ENCODE measurements around the gene LCLAT1.
"Not testable (repeated sequence)": the region's sequence is repeated elsewhere in the genome, so short reads cannot be mapped to it uniquely, and the experiment has no call there.

The LCLAT1 gene

DNA sequence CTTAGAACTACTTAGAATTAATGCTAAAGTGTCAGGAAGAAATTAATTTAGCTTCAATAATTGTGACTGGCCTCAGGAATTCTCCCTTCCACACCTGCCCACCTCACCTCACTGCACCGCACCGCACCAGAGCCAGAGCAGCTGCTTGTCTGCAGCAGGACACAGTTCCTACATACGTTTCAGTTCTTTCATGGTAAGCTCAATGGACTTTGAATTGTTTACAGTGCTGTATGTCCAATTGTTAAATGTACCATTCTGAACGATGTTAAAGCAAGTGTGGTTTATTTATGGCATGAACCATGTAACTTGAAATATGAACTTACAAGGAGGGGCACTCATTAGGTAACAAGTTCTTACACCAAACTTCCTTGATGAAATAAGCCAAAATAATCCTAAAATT lies 196.0 kb downstream of the LCLAT1 start:
- not testable (repeated sequence) for DNase-seq (ENCODE audit: low read depth in 2 of 2)

DNA sequence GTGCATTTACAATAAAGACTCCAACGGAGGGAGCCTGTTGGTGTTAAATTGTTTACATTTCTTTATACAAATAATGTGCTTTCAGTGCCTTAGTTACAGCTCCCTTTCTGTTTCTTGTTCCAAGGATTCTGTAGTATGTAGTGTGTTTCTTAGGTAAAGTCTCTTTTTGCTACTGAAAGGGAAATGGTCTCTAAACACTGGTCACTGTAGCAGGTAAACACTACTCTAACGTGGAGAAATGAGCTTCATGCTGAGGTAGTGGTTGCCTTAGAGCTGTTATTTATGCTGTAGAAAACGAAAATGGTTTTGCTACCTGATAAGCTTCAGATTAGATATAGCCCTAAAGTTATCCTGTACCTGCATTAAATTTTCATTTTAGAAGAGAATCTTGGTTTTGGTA lies 196.6 kb downstream of the LCLAT1 start:
- no peak for DNase-seq (ENCODE audit: low read depth in 2 of 2)

DNA sequence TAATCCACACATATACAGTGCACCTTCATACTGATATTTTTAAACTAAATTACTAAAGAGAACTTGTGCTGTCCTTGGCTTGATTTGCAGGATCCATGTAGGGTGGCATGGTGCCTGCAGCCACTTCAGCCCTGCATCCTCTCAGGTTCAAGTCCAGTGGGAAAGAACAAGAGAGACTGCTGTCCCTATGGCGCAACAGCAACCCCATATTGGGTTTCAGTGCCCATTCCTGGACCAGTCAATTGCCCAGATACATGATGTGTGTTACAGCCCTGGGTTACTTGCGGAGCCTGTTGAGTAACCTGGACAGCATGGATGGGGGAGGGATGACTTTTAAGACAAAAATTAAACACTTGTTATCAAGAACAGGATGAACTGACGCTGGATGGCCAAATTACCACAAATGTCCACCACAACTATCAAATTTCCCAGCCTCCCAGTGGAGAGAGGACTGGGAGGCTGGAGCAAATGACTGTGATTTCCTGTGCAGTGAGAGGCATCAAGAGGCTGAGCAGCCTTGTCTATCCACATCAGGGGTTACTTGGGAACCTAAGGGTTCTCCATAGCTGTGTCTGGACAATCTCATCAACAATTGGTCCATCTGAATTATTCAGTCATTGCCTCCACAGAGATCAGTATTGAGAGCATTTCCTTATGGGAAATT lies 198.2 kb downstream of the LCLAT1 start:
- no peak for DNase-seq (ENCODE audit: low read depth in 2 of 2)

DNA sequence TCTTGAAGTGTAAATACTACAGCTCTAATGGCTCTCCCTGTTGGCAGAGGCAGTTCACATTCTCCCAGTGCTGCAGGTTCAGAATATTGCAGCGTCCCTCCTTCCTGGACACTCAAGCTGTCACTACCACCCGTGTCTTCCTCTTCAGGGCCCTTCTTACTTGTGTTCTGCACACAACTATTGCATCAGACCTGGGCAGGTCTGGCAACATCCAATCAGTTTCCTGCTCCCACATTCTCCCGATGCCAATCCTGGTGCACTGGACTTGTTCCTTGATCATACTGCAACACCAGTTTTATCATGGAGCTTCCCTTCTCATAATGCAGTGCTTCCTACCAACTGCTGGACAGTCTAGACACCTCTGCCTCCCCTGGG lies 198.7 kb downstream of the LCLAT1 start:
- DNase-seq (ENCODE audit: low read depth in 2 of 2): no peak

DNA sequence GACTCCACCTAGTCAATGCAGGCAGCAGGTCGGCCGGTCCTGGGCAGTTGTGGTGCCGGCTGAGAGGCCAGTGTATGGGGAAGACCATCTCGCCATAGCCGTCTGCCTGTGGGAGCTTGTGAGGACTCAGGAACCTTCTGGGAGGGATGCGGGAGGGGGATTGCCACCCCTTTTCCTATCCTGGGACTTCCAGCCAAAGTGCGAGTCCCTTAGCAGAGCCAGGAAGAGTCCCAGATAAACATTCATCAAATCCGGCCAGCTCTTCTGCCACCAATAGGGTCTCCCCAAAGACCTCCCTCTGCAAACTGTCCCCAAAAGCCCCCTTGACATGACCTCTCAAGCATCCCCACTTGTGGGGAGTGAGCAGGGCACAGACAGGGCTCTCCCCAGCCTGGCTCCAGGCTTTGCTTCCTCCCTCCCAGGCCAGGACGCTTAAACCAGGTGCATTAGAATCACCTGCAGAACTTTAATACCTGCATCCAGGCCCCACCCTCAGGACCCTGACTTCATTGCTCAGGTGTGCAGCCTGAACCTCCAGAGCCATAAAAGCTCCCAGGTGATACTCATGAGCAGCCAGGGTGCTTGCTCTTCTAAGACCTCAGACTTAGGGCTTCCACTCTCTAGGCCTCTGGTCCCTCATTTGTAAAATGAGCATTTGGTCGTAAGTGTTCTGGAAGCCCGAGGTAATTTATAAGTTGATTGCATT lies 200.9 kb downstream of the LCLAT1 start:
- DNase-seq (ENCODE audit: low read depth in 2 of 2): no peak

DNA sequence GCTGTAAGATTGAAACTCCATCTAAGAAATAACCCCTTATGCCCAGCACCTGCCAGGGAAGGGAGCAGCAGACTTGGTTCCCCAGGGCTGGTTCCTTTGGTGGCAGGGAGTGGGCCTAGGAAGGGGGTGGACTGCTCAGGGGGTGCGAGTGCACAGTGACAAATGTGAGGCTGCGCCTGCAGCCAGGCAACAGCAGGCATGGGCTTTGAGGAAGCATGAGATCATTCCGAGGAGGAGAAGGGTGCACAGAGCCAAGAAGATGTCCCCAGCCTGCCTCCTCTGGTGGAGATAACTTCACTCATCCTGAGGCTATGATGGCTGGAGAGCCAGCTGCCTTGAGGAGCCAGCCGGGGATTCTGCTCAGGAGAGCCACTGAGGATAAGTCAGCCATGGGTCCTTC lies 202.2 kb downstream of the LCLAT1 start:
- DNase-seq (ENCODE audit: low read depth in 2 of 2): no peak

DNA sequence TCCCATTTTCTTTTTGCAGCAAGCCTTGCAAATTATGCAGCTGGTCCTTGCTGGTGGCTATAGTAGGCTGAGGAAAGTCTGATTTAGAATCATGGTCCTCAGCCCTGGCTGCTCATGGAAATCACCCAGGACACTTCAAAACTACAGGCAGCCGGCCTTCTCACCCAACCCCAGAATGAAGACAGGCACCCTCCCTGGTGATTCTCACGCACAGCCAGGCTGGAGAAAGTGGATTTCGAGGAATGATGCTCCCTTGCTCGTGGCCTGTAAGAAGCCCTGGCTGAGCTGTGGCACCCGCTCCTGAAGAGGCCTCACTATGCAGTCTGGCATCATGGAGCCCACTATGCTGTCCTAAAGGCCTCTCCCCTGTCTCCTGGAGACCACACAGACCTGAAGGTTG lies 202.8 kb downstream of the LCLAT1 start:
- no peak for DNase-seq (ENCODE audit: low read depth in 2 of 2)

DNA sequence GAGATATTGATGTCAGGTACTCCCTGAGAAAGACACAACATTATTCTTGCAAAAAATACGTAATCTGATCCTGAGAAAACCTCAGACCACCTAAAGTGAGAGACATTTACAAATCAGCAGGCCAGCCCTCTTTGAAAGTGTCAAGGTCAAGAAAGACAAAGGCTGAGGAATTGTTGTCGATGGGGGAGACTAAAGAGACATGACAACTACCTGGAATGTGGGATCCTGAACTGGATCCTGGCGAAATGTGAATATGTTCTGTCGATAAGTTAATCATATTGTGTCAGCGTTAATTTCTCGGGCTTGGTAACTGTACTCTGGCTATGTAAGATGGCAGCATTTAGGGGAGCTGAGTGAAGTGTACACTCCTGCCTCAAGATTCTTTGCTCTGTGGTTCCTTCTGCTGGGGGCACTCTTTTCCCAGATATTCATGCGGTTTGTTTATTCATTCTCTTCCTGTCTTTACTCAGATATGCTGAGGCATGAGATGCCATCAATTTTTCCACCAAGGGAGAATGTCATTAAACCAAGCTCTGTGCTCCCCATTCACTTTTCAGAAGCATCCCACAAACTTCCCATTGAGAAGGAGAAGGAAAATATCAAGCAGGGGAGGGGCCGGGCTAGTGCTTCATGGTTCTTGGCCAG lies 205.3 kb downstream of the LCLAT1 start:
- DNase-seq (ENCODE audit: low read depth in 2 of 2): no peak

DNA sequence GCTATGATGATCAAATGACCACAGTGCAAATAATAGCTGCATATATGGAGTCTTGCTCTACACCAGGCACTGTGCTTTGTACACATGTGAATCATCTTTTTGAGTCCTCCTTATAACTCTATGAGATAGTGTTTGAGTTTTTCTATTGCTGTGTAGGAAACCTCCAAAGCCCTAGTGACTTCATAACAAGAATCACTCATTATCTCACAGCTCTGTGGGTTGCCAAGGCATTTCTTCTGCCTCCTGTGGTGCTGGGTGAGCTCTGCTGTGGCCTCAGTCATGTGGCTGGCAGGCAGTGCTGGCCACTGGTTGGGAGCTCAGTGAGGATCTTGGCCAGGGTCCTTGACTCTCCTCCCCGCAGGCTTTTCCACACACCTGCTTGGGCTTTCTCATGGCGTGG lies 206.8 kb downstream of the LCLAT1 start:
- DNase-seq (ENCODE audit: low read depth in 2 of 2): no peak

DNA sequence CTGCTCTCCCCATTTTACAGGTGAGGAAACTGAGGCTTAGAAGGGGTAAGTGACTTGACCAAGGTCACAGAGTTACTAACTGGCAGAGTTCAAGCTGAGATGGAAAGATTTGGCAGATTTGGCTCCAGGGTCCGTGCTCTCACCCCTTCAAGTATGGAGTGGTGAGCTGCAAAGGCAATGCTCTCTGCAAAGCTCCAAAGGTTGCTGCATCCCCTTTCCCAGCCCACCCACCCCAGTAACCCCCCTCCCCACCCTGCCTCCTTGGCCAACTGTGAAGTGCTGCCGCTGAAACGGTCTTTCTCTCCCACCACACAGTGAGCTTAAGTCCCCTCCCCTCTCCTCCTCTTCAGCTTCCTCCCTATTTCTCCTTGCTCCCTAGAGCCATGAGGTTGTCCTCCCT lies 207.4 kb downstream of the LCLAT1 start:
- DNase-seq (ENCODE audit: low read depth in 2 of 2): no peak

DNA sequence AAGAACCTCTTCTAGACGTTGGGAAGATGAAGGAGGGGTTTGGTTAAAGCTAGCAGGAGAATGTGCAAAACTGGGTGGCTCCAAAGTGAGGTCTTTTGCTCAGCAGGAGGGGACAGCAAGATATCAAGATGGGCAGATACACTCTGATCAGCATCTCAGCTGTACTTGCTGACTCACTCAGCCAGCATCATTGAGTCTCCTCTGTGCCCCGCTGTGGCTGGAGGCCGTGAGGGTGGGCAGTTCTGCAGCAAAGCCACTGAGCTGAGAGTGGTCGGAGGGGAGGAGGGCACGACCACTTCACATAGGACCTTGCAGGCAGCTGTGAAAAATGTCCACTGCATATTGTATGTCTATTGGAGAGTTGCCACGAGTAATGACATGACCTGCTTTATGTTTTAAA lies 208.2 kb downstream of the LCLAT1 start:
- no peak for DNase-seq (ENCODE audit: low read depth in 2 of 2)

DNA sequence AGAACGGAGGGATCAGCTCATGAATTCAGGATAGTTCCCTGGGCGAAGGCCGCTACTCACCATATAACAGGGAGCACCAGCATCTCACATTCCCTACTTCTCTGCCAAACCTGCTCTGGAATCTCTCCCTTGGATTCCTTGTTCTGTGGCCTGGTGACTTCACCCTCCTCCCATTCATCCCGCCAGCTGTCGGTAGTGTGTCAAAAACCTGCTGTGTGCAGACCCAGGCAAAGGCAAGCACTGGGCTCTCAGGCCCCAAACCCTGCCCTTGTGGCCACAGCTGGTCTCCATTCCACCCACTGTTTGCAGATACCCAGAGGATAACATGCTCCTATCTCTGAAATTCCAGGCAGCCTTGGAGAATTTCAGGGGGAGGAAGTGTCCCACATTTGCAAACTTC lies 208.6 kb downstream of the LCLAT1 start:
- no peak for DNase-seq (ENCODE audit: low read depth in 2 of 2)

DNA sequence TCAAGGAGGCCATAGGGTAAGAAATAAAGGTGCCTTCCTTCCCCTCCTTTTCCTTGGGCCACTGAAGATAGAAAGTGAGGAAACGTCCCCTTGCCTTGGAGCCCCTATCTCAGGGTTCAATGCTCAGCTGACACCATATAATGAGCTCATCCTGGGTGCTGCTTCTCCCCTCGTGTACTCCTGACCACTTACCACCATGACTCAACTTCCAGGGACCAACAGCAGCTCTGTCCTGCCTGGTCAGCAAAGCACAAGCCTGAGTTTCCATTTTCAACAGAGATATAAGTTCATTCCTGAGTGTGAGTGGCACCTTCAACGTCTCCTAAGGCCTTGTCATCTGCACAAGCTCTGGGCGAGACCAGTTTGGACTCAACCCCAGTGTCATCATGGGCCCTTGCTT lies 209.0 kb downstream of the LCLAT1 start:
- no peak for DNase-seq (ENCODE audit: low read depth in 2 of 2)

DNA sequence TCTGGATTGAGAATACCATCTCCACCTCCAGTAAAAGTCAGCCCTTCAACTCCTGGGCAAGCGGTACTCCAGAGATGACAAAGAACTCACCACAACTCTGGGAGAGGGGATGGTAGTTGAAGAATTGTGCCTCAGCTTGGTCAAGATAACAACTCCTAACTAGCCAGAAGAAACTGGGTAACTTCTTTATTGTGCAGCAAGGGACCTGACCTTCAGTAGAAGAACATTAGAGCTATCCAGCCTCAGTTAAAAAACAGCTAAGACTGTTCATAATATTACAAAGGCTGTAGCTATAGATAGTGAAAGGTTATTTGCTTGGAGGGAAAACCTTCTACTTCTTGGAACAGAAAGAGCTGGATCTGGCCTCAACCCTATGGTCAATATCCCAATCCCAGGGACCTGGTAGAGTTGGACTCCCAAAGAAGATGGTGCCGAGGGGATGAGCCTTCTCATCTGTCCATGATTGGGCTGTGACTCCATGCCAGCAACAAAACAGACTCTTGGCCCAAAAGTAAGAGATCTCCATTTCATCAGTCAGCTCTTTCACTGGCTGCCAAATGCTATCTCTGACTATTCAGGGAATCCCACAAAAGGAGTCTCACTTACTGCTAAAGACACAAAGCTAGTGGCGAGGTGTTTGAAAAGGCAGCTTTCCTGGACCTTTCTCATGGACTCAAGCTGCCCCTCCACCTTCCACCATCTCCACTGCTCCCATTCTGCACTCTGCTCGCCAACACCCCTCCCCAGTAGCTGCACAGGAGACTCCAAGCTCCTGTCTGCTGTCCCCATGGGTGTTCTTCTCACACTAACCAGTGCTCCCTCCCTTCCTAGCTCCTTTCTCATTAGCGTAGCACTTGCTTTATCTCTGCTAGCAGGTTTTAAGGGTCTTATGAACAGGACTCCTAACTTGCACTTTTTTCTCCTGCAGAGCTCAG lies 214.4 kb downstream of the LCLAT1 start:
- DNase-seq (ENCODE audit: low read depth in 2 of 2): no peak

DNA sequence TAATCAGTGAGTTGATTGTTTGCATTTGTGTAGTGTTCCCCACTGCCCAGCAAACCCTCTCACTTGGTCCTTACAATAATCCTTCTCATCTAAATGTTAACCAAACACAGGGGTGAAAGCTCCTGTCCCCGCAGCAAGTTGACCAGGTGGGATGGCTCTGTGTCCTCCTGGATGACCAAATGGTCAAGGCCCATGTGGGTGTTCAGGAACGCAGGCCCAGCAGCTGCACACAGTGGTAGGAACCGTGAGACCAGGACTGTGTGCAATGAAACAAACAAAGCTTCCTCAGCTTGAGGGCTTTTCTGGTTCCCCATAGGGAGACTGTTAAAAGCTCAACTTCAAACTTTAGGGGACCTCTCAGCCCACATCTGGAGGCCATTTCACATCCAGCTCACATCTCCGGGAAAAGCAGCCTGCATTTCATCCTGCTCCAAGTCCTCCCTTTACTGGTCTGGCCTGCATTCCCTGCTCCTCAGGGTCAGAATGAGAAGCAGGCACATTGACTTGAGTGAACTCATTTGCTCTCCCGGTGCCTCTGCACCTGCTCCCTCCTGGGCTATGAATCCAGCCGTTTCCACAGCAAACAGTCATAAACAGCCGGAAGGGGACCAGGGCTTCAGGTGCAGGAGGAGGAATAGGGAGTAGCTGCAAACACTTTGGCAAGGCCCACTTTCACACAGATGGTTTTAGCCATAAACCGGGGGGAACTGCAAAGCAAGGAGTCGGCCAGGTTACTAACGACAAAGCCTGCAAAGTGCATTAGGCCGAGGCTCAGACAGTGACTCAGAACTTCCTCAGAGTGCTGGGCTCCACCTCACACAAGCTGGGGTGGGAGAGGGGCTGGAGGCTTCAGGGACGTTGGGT lies 215.5 kb downstream of the LCLAT1 start:
- DNase-seq (ENCODE audit: low read depth in 2 of 2): no peak

DNA sequence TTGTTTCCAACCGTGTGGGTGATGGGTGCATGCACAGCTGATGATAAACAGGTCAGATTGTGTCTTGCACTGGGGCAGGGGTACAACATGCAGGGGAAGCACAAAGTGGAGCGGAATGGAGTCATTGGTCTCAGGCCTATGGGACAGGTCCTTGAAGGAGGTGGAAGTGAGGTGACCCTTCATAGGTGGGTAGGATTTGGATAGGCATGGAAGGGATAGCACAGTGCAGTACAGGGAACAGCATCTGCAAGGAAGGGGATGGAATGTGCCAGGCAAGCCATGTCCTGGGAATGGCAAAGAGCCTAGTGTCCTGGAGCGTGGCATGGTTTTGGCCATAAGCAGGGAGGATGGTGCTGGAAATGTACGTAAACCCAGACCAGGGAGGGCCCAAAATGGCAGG lies 216.3 kb downstream of the LCLAT1 start:
- DNase-seq (ENCODE audit: low read depth in 2 of 2): no peak

DNA sequence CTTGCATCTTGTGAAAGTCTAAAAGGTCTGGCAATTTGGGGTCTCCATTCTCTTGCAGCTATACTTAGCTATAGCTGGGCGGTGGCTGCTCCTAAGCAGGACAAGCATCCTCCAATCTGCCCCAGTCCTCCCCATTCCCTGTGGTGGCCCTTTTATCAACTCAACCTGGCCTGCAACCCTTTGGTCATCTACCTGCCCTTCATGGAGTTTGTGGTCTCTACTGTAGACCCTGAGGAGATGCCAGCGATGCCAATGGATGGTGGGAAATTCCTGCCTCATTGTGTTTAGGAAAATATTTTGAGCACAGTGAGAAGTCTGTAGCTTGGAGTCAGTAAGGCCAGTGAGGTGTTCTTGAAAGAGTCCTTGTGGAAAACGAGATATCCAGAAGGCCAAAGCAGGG lies 216.8 kb downstream of the LCLAT1 start:
- DNase-seq (ENCODE audit: low read depth in 2 of 2): no peak

DNA sequence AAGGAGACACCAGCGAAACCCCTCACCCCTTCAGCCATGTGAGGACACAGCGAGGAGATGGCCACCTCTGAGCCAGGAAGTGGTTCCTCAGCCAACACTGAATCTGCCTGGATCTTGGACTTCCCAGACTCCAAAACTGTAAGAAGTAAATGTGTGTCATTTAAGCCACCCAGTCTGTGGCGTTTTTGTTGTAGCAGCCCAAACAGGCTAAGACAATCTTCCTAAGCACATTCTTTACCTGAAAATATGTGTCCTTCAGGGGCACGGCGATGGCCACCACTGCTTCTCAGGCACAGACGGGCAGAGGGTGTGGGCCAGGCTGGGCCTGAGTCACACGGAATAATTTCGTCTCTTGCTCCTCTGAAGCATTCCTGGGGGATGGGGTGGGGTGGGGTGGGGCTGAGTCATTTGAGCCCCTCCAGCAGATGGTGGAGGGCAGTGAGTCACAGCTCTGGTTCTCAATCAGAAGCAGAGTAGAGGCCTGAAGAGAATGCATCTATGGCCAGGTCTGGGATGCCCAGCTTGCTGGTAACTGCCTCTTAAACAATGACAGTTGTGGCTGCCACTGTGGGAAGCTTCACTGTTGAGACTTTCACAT lies 217.8 kb downstream of the LCLAT1 start:
- DNase-seq (ENCODE audit: low read depth in 2 of 2): peak; percentile 24 to 47

DNA sequence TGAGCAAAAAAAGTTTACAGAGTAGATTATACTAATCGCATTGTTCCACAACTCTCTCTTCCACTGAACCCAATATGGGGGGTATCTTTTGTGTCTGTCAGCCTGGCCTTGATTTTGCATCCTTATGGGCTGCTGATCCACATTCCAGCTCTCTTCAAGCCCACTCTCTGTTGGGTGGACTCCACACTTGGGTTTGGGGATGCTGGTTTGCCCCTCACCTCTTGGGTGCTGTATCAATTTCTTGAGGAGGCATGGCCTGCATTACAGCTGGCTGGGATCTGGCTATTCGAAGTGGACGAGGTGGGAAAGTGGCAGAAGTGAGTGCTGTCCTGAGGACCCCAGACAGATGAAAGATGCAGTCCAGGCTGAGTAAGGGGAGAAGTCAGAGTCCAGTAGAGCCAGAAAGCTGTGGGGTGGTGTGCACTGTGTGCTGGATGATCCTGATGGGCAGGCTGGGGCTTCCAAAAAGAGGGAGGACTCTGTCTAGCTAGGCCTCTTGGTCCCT lies 218.8 kb downstream of the LCLAT1 start:
- no peak for DNase-seq (ENCODE audit: low read depth in 2 of 2)

DNA sequence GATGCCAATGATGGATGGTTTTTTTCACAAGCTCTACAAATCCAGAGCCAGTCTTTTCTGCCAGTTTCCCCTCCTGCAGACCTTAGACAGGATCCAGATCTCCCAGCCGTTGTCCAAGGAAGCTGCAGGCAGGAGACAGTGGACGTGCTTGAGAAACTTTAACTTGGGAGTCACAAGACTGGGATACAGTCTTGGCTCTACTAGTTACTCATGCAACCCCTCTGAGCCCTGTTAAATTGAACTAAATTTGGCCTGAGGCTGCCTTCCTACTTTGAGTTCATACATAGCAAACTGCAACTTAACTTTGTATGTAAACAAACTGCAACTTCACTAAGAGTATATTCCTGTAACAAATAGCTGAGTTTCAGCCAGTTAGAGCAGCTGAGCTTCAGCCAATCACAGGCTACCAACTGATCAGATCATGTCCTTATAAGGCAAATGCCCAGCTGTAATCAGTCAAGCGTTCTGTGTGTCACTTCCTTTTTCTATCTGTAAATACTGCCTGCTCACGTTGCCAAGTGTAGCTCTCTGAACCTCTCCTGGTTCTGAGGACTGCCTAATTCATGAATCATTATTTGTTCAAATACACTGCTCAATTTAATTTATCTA lies 219.3 kb downstream of the LCLAT1 start:
- no peak for DNase-seq (ENCODE audit: low read depth in 2 of 2)

Data from stimulated activated CD8-positive, alpha-beta memory T cell treated with anti-CD3 and anti-CD28 coated beads, Interleukin-15, amount 100 ng/mL, for 48 hours (primary cell).